Calu3 (cell line): ENCODE data around the gene CUTA. TPM values are rescaled to one million over a fixed set of nuclear protein-coding genes. Genes with fewer than 3 reads are reported as not detected.

Experiments used
- BruUV-seq: library from RNA; stranded (reverse); fragments of 400-500 nt; replicated peaks from 2 replicates; lab custom pipeline; 2021; lab: Mats Ljungman, UMichigan
- CTCF ChIA-PET: fragments of 300-600 bp; sonication (Branson Sonifier 250); formaldehyde crosslinking; loops from one replicate; lab custom pipeline; 2022; ENCODE audit warnings: antibody characterized with exemption; lab: Charles Lee
- DNase-seq: peaks from one replicate; pipeline ENCODE4 v3.0.0; 2022
- H3K27ac Mint-ChIP-seq: one replicate; pipeline ENCODE4 v1.8.0; 2022; ENCODE audit warnings: mixed read lengths; ENCODE audit not compliant: unreplicated experiment
- H3K27me3 Mint-ChIP-seq: one replicate; pipeline ENCODE4 v1.8.0; 2022; ENCODE audit warnings: mixed read lengths; ENCODE audit not compliant: unreplicated experiment
- H3K36me3 Mint-ChIP-seq: one replicate; pipeline ENCODE4 v1.8.0; 2022; ENCODE audit warnings: mild to moderate bottlenecking, moderate library complexity, mixed read lengths; ENCODE audit not compliant: insufficient read depth, unreplicated experiment
- H3K4me1 Mint-ChIP-seq: one replicate; pipeline ENCODE4 v1.8.0; 2022; ENCODE audit warnings: mild to moderate bottlenecking, low read depth, mixed read lengths; ENCODE audit not compliant: unreplicated experiment
- H3K4me3 Mint-ChIP-seq: one replicate; pipeline ENCODE4 v1.8.0; 2022; ENCODE audit warnings: mild to moderate bottlenecking, low read depth, moderate library complexity, mixed read lengths; ENCODE audit not compliant: unreplicated experiment
- H3K9me3 Mint-ChIP-seq: one replicate; pipeline ENCODE4 v1.8.0; 2022; ENCODE audit warnings: low read depth, mixed read lengths; ENCODE audit not compliant: unreplicated experiment
- intact Hi-C: fragments of 100-400 bp; cut with micrococcal nuclease; formaldehyde crosslinking; loops from one replicate; pipeline ENCODE4 v1.10.0; 2022; ENCODE audit not compliant: unreplicated experiment
- total RNA-seq: library from RNA; stranded (reverse); gene quantifications from 2 replicates; pipeline ENCODE4 v1.2.3, GENCODE V29; 2022
- TF ChIP-seq, protein P1 (sequence below): fragments of 200-600 bp; IDR thresholded peaks from one replicate; pipeline ENCODE4 v1.8.0; 2022; ENCODE audit warnings: antibody characterized with exemption; ENCODE audit not compliant: unreplicated experiment

The CUTA gene
- total RNA-seq, 1 experiment from 2014 or later = 172 TPM

GRCh38 chr6:33458676-33459075 is 40.8 kb upstream of the CUTA start:
- no peak overlapping the region for H3K4me3 Mint-ChIP-seq
- H3K9me3 Mint-ChIP-seq = no peaks in the 10 kb centered on the region
- peaks cover 12% of the 10 kb centered on the region for H3K4me1 Mint-ChIP-seq
- TF ChIP-seq, protein P1, sequence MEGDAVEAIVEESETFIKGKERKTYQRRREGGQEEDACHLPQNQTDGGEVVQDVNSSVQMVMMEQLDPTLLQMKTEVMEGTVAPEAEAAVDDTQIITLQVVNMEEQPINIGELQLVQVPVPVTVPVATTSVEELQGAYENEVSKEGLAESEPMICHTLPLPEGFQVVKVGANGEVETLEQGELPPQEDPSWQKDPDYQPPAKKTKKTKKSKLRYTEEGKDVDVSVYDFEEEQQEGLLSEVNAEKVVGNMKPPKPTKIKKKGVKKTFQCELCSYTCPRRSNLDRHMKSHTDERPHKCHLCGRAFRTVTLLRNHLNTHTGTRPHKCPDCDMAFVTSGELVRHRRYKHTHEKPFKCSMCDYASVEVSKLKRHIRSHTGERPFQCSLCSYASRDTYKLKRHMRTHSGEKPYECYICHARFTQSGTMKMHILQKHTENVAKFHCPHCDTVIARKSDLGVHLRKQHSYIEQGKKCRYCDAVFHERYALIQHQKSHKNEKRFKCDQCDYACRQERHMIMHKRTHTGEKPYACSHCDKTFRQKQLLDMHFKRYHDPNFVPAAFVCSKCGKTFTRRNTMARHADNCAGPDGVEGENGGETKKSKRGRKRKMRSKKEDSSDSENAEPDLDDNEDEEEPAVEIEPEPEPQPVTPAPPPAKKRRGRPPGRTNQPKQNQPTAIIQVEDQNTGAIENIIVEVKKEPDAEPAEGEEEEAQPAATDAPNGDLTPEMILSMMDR = no peak
- CTCF ChIA-PET = interaction anchor here (0.6 to 0.9 kb wide), 2 partner anchors 23 to 1030 kb away, joined by 4 read pairs; no protein-coding TSS in a partner anchor
- no TSS peak for BruUV-seq
- H3K27me3 Mint-ChIP-seq = peaks cover 23% of the 10 kb centered on the region
- H3K36me3 Mint-ChIP-seq = peaks cover 35% of the 10 kb centered on the region
- intact Hi-C loops = no loop called here
- DNase-seq = no peak
- H3K27ac Mint-ChIP-seq = no peak overlapping the region

DNA sequence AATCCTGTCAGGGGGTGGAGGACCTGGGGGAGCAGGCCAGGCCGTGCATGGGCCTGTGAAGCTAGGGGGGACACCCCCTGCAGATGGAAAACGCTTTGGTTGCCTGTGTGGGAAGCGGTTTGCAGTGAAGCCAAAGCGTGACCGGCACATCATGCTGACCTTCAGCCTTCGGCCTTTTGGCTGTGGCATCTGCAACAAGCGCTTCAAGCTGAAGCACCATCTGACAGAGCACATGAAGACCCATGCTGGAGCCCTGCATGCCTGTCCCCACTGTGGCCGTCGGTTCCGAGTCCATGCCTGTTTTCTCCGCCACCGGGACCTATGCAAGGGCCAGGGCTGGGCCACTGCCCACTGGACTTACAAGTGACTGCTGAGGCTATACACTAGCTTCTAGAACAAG is 38.2 kb upstream of the CUTA start:
- peaks cover 44% of the 10 kb centered on the region for H3K36me3 Mint-ChIP-seq
- no peaks in the 10 kb centered on the region for H3K27me3 Mint-ChIP-seq
- no peak for DNase-seq
- peaks cover 12% of the 10 kb centered on the region for H3K4me1 Mint-ChIP-seq
- no peak overlapping the region for H3K27ac Mint-ChIP-seq
- CTCF ChIA-PET = no interaction called here
- no TSS peak for BruUV-seq
- peak overlapping the region; percentile 98 for H3K4me3 Mint-ChIP-seq
- intact Hi-C loops = no loop called here
- TF ChIP-seq, protein P1 = no peak
- no peaks in the 10 kb centered on the region for H3K9me3 Mint-ChIP-seq

DNA sequence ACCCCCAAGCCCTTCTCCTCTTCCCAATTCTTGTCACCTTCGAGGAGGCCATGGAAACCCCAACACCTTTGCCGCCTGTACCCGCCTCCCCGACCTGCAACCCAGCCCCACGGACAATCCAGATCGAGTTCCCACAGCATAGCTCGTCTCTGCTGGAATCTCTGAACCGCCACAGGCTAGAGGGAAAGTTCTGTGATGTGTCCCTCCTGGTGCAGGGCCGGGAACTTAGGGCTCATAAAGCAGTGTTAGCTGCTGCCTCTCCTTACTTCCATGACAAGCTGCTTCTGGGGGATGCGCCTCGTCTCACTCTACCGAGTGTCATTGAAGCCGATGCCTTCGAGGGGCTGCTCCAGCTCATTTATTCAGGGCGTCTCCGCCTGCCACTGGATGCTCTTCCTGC is 37.1 kb upstream of the CUTA start:
- TSS peak; percentile 54 for BruUV-seq
- CTCF ChIA-PET = interaction anchor here (0.7 to 1.6 kb wide), 5 partner anchors 15 to 184 kb away, joined by 3 to 6 read pairs (median 4); partner anchors contain the start of genes BAK1 and ZBTB22
- H3K9me3 Mint-ChIP-seq = no peaks in the 10 kb centered on the region
- H3K4me3 Mint-ChIP-seq = peak overlapping the region; percentile 98
- no peaks in the 10 kb centered on the region for H3K27me3 Mint-ChIP-seq
- H3K36me3 Mint-ChIP-seq = peaks cover 44% of the 10 kb centered on the region
- intact Hi-C loops = no loop called here
- TF ChIP-seq, protein P1 = no peak
- peak overlapping the region; percentile 72 for H3K27ac Mint-ChIP-seq
- peaks cover 12% of the 10 kb centered on the region for H3K4me1 Mint-ChIP-seq
- no peak for DNase-seq

DNA sequence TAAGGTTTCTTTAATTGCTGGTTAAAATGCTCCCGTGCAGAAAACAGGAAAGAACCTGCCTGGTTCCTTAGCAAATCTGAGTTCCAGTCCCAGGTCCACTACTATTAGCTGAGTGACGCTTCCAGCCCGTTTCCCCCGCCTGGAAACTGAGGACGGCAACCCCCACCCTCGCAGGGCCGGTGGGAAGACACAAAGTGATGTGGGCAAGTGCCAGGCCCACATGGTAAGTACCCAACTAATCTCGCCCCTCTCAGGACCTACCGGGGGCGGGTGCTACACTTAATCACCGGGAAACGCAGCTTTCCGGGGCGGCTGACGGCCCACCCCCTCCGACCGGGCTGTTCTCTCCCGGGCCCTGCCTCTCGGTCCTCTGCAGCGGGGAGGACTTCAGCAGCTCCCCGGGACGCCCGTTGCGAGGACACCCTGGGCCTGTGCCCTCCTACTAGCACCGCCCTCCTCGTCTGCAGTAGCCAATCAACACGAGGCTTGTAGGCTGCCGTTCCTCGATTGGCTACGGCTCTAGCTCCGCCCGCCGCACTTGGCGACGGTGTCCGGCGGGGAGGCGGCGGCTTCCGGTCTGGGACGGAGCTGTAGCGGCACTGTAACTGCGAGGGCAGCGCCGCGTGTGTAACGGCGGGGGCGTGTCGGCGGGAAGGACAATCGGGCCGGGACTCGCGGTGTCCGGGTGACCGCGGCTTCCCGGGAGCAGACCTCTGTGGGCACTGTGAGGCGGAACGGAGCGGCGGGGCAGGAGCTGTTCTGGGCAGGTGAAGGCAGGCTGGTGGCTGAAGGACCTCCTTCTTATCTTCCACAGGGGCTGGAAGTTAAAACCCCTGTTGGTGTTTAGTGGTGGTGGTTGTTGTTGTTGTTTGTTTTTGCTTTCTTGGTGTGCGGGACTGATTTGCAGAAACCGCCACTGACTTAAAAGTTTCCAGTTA is 36.4 kb upstream of the CUTA start, which contains the start of gene ZBTB9:
Gene ZBTB9 (plus strand): TSS at position 568 of the 938 bp plus-strand sequence. CDS start 525 bp downstream, outside the sequence.
- Mint-ChIP-seq H3K4me1 (peaks cover 12% of the 10 kb centered on the region), H3K27ac (peak within 1 kb of the TSS; percentile 72), H3K36me3 (peaks cover 44% of the 10 kb centered on the region), H3K27me3 (no peaks in the 10 kb centered on the region), H3K4me3 (peak within 1 kb of the TSS; percentile 98), H3K9me3 (no peaks in the 10 kb centered on the region)
- TSS peak; percentile 97 for BruUV-seq
- CTCF ChIA-PET = interaction anchor here (0.5 to 1.6 kb wide), 9 partner anchors 14 to 184 kb away, joined by 3 to 6 read pairs (median 3); partner anchors contain the start of genes BAK1, PFDN6, WDR46 and ZBTB22
- TF ChIP-seq, protein P1 = no peak
- peak; percentile 98 for DNase-seq
- intact Hi-C loops = no loop called here
